HEK293 (cell line): ENCODE measurements around the gene CDCA3.
"Not testable (repeated sequence)": the region's sequence is repeated elsewhere in the genome, so short reads cannot be mapped to it uniquely, and the experiment has no call there.

Experiments
- GLIS1 ChIP-seq: fragments of 450-650 bp; formaldehyde crosslinking; IDR thresholded peaks from 2 replicates; pipeline ENCODE4 v1.5.1; 2016; ENCODE audit warnings: missing biosample characterization, missing genetic modification characterization
- HOXD13 ChIP-seq: sonication (generic); formaldehyde crosslinking; IDR thresholded peaks from 2 replicates; pipeline ENCODE4 v1.8.0; 2022; ENCODE audit warnings: missing genetic modification reagents, borderline replicate concordance
- KLF10 ChIP-seq: fragments of 450-650 bp; IDR thresholded peaks from 2 replicates; pipeline ENCODE4 v1.5.1; 2018; ENCODE audit warnings: missing biosample characterization, mild to moderate bottlenecking, missing genetic modification characterization
- SETDB1 ChIP-seq: IDR thresholded peaks from one replicate; pipeline ENCODE4 v1.6.1; 2017; ENCODE audit warnings: mild to moderate bottlenecking, low read length, moderate library complexity, mixed read lengths; ENCODE audit not compliant: insufficient read length
- WT1 ChIP-seq: fragments of 450-650 bp; formaldehyde crosslinking; IDR thresholded peaks from 2 replicates; pipeline ENCODE4 v1.5.1; 2016; ENCODE audit warnings: missing biosample characterization, missing genetic modification characterization
- YY1 ChIP-seq: fragments of 450-650 bp; formaldehyde crosslinking; IDR thresholded peaks from 2 replicates; pipeline ENCODE4 v1.5.1; 2018; ENCODE audit warnings: missing biosample characterization, missing genetic modification characterization
- ZNF133 ChIP-seq: fragments of 450-650 bp; formaldehyde crosslinking; IDR thresholded peaks from 2 replicates; pipeline ENCODE4 v1.5.1; 2016; ENCODE audit warnings: missing biosample characterization, missing genetic modification characterization
- ZNF302 ChIP-seq: fragments of 450-650 bp; formaldehyde crosslinking; IDR thresholded peaks from 2 replicates; pipeline ENCODE4 v1.5.1; 2016; ENCODE audit warnings: missing biosample characterization, missing genetic modification characterization, low read depth
- TF ChIP-seq, protein P1 (sequence below): fragments of 450-650 bp; formaldehyde crosslinking; IDR thresholded peaks from 2 replicates; pipeline ENCODE4 v1.5.1; 2016; ENCODE audit warnings: missing biosample characterization, missing genetic modification characterization
- TF ChIP-seq, protein P2 (sequence below): fragments of 450-650 bp; formaldehyde crosslinking; IDR thresholded peaks from 2 replicates; pipeline ENCODE4 v1.5.1; 2016; ENCODE audit warnings: missing biosample characterization, missing genetic modification characterization
- TF ChIP-seq, protein P3 (sequence below): fragments of 450-650 bp; formaldehyde crosslinking; IDR thresholded peaks from 2 replicates; pipeline ENCODE4 v1.5.1; 2016; ENCODE audit warnings: missing biosample characterization, missing genetic modification characterization

DNA sequence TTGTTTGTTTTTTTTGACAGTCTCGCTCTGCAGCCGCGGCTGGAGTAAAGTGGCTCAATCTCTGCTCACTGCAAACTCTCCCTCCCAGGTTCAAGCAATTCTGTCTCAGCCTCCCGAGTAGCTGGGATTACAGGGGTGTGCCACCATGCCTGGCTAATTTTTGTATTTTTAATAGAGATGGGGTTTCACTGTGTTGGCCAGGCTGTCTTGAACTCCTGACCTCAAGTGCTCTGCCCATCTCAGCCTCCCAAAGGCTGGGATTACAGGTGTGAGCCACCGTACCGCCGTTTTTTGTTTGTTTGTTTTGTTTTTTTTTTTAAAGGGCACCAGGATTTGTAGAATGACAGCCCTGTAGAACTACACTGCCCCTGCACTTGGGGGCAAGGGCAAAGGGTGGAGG, 37.7 kb upstream of the CDCA3 start:
- TF ChIP-seq YY1 (tag by site-specific recombination); SETDB1; ZNF133; KLF10 (tag by site-specific recombination); WT1 (tag by site-specific recombination); ZNF302 (tag by site-specific recombination); HOXD13 (CRISPR knock-in tag); GLIS1 (tag by site-specific recombination): not testable (repeated sequence)
- TF ChIP-seq, protein P1, sequence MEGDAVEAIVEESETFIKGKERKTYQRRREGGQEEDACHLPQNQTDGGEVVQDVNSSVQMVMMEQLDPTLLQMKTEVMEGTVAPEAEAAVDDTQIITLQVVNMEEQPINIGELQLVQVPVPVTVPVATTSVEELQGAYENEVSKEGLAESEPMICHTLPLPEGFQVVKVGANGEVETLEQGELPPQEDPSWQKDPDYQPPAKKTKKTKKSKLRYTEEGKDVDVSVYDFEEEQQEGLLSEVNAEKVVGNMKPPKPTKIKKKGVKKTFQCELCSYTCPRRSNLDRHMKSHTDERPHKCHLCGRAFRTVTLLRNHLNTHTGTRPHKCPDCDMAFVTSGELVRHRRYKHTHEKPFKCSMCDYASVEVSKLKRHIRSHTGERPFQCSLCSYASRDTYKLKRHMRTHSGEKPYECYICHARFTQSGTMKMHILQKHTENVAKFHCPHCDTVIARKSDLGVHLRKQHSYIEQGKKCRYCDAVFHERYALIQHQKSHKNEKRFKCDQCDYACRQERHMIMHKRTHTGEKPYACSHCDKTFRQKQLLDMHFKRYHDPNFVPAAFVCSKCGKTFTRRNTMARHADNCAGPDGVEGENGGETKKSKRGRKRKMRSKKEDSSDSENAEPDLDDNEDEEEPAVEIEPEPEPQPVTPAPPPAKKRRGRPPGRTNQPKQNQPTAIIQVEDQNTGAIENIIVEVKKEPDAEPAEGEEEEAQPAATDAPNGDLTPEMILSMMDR, result not testable (repeated sequence)
- TF ChIP-seq, protein P2, sequence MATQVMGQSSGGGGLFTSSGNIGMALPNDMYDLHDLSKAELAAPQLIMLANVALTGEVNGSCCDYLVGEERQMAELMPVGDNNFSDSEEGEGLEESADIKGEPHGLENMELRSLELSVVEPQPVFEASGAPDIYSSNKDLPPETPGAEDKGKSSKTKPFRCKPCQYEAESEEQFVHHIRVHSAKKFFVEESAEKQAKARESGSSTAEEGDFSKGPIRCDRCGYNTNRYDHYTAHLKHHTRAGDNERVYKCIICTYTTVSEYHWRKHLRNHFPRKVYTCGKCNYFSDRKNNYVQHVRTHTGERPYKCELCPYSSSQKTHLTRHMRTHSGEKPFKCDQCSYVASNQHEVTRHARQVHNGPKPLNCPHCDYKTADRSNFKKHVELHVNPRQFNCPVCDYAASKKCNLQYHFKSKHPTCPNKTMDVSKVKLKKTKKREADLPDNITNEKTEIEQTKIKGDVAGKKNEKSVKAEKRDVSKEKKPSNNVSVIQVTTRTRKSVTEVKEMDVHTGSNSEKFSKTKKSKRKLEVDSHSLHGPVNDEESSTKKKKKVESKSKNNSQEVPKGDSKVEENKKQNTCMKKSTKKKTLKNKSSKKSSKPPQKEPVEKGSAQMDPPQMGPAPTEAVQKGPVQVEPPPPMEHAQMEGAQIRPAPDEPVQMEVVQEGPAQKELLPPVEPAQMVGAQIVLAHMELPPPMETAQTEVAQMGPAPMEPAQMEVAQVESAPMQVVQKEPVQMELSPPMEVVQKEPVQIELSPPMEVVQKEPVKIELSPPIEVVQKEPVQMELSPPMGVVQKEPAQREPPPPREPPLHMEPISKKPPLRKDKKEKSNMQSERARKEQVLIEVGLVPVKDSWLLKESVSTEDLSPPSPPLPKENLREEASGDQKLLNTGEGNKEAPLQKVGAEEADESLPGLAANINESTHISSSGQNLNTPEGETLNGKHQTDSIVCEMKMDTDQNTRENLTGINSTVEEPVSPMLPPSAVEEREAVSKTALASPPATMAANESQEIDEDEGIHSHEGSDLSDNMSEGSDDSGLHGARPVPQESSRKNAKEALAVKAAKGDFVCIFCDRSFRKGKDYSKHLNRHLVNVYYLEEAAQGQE (tag by site-specific recombination), result not testable (repeated sequence)
- TF ChIP-seq, protein P3, sequence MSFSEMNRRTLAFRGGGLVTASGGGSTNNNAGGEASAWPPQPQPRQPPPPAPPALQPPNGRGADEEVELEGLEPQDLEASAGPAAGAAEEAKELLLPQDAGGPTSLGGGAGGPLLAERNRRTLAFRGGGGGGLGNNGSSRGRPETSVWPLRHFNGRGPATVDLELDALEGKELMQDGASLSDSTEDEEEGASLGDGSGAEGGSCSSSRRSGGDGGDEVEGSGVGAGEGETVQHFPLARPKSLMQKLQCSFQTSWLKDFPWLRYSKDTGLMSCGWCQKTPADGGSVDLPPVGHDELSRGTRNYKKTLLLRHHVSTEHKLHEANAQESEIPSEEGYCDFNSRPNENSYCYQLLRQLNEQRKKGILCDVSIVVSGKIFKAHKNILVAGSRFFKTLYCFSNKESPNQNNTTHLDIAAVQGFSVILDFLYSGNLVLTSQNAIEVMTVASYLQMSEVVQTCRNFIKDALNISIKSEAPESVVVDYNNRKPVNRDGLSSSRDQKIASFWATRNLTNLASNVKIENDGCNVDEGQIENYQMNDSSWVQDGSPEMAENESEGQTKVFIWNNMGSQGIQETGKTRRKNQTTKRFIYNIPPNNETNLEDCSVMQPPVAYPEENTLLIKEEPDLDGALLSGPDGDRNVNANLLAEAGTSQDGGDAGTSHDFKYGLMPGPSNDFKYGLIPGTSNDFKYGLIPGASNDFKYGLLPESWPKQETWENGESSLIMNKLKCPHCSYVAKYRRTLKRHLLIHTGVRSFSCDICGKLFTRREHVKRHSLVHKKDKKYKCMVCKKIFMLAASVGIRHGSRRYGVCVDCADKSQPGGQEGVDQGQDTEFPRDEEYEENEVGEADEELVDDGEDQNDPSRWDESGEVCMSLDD (tag by site-specific recombination), result not testable (repeated sequence)
